Loucy (cell line): ENCODE data around the gene DLGAP4.

Experiments
- H2AFZ ChIP-seq: fragments of 200-600 bp; sonication (generic); 2 replicates; pipeline ENCODE4 v1.6.0; 2016; ENCODE audit warnings: antibody characterized with exemption, mild to moderate bottlenecking, low read length, moderate library complexity
- H3F3A ChIP-seq: fragments of 200-600 bp; 2 replicates; pipeline ENCODE4 v1.6.0; 2016; ENCODE audit warnings: antibody characterized with exemption, low read depth, mild to moderate bottlenecking
- H3K27me3 ChIP-seq: fragments of 200-600 bp; sonication (generic); 2 replicates; pipeline ENCODE4 v1.6.1; 2014; ENCODE audit warnings: low read length, mild to moderate bottlenecking; ENCODE audit not compliant: insufficient read depth, poor library complexity, severe bottlenecking
- H3K36me3 ChIP-seq: fragments of 200-600 bp; sonication (generic); 2 replicates; pipeline ENCODE4 v1.6.1; 2016; ENCODE audit warnings: low read length; ENCODE audit not compliant: insufficient read depth
- H3K4me1 ChIP-seq: fragments of 200-600 bp; sonication (generic); 2 replicates; pipeline ENCODE4 v1.5.1; 2014; ENCODE audit warnings: low read length, mild to moderate bottlenecking; ENCODE audit not compliant: insufficient read depth, poor library complexity, severe bottlenecking
- H3K4me2 ChIP-seq: fragments of 200-600 bp; sonication (generic); 2 replicates; pipeline ENCODE4 v1.6.0; 2014; ENCODE audit warnings: antibody characterized with exemption, low read length, low read depth, mild to moderate bottlenecking; ENCODE audit not compliant: poor library complexity, severe bottlenecking
- H3K4me3 ChIP-seq: fragments of 200-600 bp; sonication (generic); 2 replicates; pipeline ENCODE4 v1.5.1; 2014; ENCODE audit warnings: low read length, mild to moderate bottlenecking, mixed read lengths; ENCODE audit not compliant: poor library complexity, severe bottlenecking
- H3K79me2 ChIP-seq: fragments of 200-600 bp; sonication (generic); 2 replicates; pipeline ENCODE4 v1.6.1; 2014; ENCODE audit warnings: low read length; ENCODE audit not compliant: insufficient read depth
- H3K9ac ChIP-seq: fragments of 200-600 bp; sonication (generic); 2 replicates; pipeline ENCODE4 v1.6.0; 2014; ENCODE audit warnings: mild to moderate bottlenecking, low read depth, low read length, moderate library complexity; ENCODE audit not compliant: poor library complexity, severe bottlenecking
- H3K9me2 ChIP-seq: fragments of 200-600 bp; sonication (generic); replicated peaks from 2 replicates; pipeline ENCODE4 v1.6.1; 2016; ENCODE audit warnings: low read depth, low read length, mixed read lengths
- H3K9me3 ChIP-seq: fragments of 200-600 bp; sonication (generic); 2 replicates; pipeline ENCODE4 v1.6.1; 2014; ENCODE audit warnings: mild to moderate bottlenecking, antibody characterized with exemption, low read length, low read depth; ENCODE audit not compliant: insufficient read depth
- H4K20me1 ChIP-seq: fragments of 200-600 bp; sonication (generic); 2 replicates; pipeline ENCODE4 v1.6.0; 2014; ENCODE audit warnings: antibody characterized with exemption, low read length, mild to moderate bottlenecking; ENCODE audit not compliant: insufficient read depth, poor library complexity, severe bottlenecking
- CTCF ChIP-seq: fragments of 200-600 bp; sonication (generic); conservative IDR thresholded peaks from 2 replicates; pipeline ENCODE4 v1.5.1; 2014; ENCODE audit warnings: mild to moderate bottlenecking, antibody characterized with exemption, low read length
- EZH2phosphoT487 ChIP-seq: fragments of 200-600 bp; IDR thresholded peaks from 2 replicates; pipeline ENCODE4 v1.6.1; 2018; ENCODE audit warnings: antibody characterized with exemption, mild to moderate bottlenecking, moderate library complexity, borderline replicate concordance

DLGAP4 gene

GRCh38 chr20:36308353-36308752 is 2.2 kb downstream of the DLGAP4 start:
- H3K9me2 ChIP-seq, result no peaks in the 10 kb centered on the region
- H3F3A ChIP-seq, result no peaks in the 10 kb centered on the region
- H3K4me3 ChIP-seq, result no peak overlapping the region
- no peak overlapping the region for H3K9ac ChIP-seq
- H4K20me1 ChIP-seq, result no peaks in the 10 kb centered on the region
- H3K36me3 ChIP-seq, result no peaks in the 10 kb centered on the region
- H3K4me2 ChIP-seq, result no peak overlapping the region
- no peak for TF ChIP-seq CTCF
- no peak for TF ChIP-seq EZH2phosphoT487
- no peak overlapping the region for H2AFZ ChIP-seq
- H3K4me1 ChIP-seq, result no peaks in the 10 kb centered on the region
- no peaks in the 10 kb centered on the region for H3K27me3 ChIP-seq
- H3K79me2 ChIP-seq, result no peaks in the 10 kb centered on the region
- H3K9me3 ChIP-seq, result no peaks in the 10 kb centered on the region

GRCh38 chr20:36308986-36309385 is 2.8 kb downstream of the DLGAP4 start:
- no peaks in the 10 kb centered on the region for H3F3A ChIP-seq
- no peak overlapping the region for H3K4me2 ChIP-seq
- H4K20me1 ChIP-seq, result no peaks in the 10 kb centered on the region
- H3K27me3 ChIP-seq, result no peaks in the 10 kb centered on the region
- H2AFZ ChIP-seq, result no peak overlapping the region
- H3K4me3 ChIP-seq, result no peak overlapping the region
- no peaks in the 10 kb centered on the region for H3K9me3 ChIP-seq
- H3K4me1 ChIP-seq, result no peaks in the 10 kb centered on the region
- no peak for TF ChIP-seq EZH2phosphoT487
- no peak for TF ChIP-seq CTCF
- H3K36me3 ChIP-seq, result no peaks in the 10 kb centered on the region
- no peaks in the 10 kb centered on the region for H3K9me2 ChIP-seq
- no peaks in the 10 kb centered on the region for H3K79me2 ChIP-seq
- no peak overlapping the region for H3K9ac ChIP-seq

GRCh38 chr20:36309643-36310042 is 3.5 kb downstream of the DLGAP4 start:
- no peaks in the 10 kb centered on the region for H3K9me3 ChIP-seq
- H3K9ac ChIP-seq, result no peak overlapping the region
- no peak overlapping the region for H2AFZ ChIP-seq
- H3K4me3 ChIP-seq, result no peak overlapping the region
- no peaks in the 10 kb centered on the region for H3K9me2 ChIP-seq
- H3K36me3 ChIP-seq, result no peaks in the 10 kb centered on the region
- no peaks in the 10 kb centered on the region for H4K20me1 ChIP-seq
- H3F3A ChIP-seq, result no peaks in the 10 kb centered on the region
- TF ChIP-seq CTCF, result no peak
- no peaks in the 10 kb centered on the region for H3K4me1 ChIP-seq
- H3K4me2 ChIP-seq, result no peak overlapping the region
- no peaks in the 10 kb centered on the region for H3K27me3 ChIP-seq
- no peaks in the 10 kb centered on the region for H3K79me2 ChIP-seq
